HG02852 (cell line): ENCODE results near the gene HSPA1A.
"Not testable (repeated sequence)": the region's sequence is repeated elsewhere in the genome, so short reads cannot be mapped to it uniquely, and the experiment has no call there.

Experiments
- ATAC-seq: cut with Tn5 transposase; IDR thresholded peaks from one replicate; pipeline ENCODE4 v1.9.1; 2021; ENCODE audit warnings: mild to moderate bottlenecking, moderate library complexity; ENCODE audit not compliant: unreplicated experiment

Gene HSPA1A

GRCh38 chr6:31806470-31807272, 8.7 kb upstream of the HSPA1A start, which contains the start of gene LSM2:
Gene LSM2 (minus strand): TSS chr6:31806966. CDS start chr6:31806757, 209 bp downstream.
- peak; percentile 85 for ATAC-seq

GRCh38 chr6:31808599-31808998, 6.7 kb upstream of the HSPA1A start:
- not testable (repeated sequence) for ATAC-seq

DNA sequence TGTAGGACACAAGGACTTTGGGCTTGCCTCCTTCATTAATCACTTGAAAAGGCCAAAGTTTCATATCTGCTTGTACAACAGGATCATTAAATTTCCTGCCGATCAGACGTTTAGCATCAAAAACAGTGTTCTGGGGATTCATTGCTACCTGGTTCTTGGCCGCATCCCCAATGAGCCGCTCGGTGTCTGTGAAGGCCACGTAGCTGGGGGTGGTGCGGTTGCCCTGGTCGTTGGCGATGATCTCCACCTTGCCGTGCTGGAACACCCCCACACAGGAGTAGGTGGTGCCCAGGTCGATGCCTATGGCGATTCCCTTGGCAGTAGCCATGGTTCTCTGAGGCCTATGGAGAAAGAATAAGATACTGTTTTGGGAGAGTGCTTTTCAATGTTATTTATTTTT, 3.7 kb upstream of the HSPA1A start:
- ATAC-seq: no peak

- no peak for ATAC-seq
Measured at GRCh38 chr6:31813465-31813849, 1.9 kb upstream of the HSPA1A start.

DNA sequence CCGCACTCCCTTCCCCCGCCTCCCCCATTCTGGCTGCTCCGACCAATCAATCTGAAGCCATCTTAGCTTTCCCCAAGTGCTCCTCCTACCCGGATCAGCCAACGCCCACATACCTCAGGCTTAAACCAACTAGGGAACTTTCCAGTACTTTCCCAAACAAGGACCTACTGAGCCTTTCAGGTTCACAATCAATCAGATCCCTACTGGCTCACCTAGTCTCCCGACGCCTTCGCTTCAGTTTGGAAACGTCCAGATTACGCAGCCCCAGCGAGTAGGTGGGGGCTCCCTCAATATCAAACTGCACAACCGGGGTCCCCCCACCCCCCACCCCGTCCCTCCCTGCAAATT, 692 bp upstream of the HSPA1A start:
- no peak for ATAC-seq

DNA sequence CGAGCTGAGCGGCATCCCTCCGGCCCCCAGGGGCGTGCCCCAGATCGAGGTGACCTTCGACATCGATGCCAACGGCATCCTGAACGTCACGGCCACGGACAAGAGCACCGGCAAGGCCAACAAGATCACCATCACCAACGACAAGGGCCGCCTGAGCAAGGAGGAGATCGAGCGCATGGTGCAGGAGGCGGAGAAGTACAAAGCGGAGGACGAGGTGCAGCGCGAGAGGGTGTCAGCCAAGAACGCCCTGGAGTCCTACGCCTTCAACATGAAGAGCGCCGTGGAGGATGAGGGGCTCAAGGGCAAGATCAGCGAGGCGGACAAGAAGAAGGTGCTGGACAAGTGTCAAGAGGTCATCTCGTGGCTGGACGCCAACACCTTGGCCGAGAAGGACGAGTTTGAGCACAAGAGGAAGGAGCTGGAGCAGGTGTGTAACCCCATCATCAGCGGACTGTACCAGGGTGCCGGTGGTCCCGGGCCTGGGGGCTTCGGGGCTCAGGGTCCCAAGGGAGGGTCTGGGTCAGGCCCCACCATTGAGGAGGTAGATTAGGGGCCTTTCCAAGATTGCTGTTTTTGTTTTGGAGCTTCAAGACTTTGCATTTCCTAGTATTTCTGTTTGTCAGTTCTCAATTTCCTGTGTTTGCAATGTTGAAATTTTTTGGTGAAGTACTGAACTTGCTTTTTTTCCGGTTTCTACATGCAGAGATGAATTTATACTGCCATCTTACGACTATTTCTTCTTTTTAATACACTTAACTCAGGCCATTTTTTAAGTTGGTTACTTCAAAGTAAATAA, 2.0 kb downstream of the HSPA1A start:
- ATAC-seq: not testable (repeated sequence)

DNA sequence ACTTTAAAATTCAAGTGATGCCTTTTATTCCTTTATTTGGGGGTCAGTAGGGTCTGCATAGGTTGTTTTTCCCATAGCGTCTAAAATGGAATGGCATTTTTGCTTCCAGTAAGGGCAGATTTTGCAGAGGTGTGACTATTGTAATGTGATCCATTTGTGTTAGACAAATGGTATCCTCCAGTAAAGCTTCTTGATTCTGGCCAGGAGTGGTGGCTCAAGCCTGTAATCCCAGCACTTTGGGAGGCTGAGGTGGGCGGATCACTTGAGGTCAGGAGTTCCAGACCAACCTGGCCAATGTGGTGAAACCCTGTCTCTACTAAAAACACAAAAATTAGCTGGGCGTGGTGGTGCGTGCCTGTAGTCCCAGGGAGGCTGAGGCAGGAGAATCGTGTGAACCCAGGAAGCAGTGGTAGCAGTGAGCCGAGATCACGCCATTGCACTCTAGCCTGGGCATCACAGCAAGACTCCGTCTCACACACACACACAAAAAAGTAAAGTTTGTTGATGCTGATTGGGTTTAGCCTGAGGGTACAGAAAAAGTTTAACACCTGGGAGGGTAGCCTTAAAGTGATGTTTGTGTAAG, 2.7 kb downstream of the HSPA1A start:
- ATAC-seq: not testable (repeated sequence)

- ATAC-seq: no peak
Measured at GRCh38 chr6:31819871-31820299, 4.5 kb downstream of the HSPA1A start.

- ATAC-seq: not testable (repeated sequence)
Measured at GRCh38 chr6:31820399-31820798, 5.1 kb downstream of the HSPA1A start.

- ATAC-seq: peak; percentile 40
Measured at GRCh38 chr6:31821301-31822035, 6.1 kb downstream of the HSPA1A start.

- peak; percentile 34 for ATAC-seq
Measured at GRCh38 chr6:31822036-31822821, 6.9 kb downstream of the HSPA1A start.

DNA sequence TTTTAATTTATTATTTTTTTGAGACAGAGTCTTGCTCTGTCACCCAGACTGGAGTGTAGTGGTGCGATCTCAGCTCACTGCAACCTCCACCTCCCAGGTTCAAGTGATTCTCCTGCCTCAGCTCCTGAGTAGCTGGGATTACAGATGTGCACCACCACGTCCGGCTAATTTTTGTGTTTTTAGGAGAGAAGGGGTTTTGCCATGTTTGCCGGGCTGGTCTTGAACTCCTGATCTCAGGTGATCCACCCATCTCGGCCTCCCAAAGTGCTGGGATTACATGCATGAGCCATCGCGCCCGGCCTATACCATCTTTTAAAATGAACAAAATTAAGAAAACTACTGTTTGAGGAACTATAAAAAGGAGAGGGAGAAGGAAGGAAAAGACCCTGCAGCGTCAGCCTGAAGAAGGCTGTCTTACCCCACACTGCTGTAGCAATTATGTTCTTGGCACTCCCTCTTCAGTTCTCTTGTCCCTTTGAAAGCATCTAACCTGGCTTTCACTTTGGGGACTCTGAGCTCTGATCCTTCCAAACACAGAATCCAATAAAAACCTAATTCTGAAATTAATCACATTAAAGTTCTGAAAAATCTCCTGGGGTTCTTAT, 8.4 kb downstream of the HSPA1A start:
- not testable (repeated sequence) for ATAC-seq

- no peak for ATAC-seq
Measured at GRCh38 chr6:31825553-31825952, 10.2 kb downstream of the HSPA1A start.

- no peak for ATAC-seq
Measured at GRCh38 chr6:31826793-31827285, 11.5 kb downstream of the HSPA1A start.

GRCh38 chr6:31827286-31828079, 12.1 kb downstream of the HSPA1A start, which contains the start of gene HSPA1B:
Gene HSPA1B (plus strand): TSS chr6:31827738. CDS start chr6:31827951, 213 bp downstream.
- peak; percentile 70 for ATAC-seq

GRCh38 chr6:31829633-31830283, 14.4 kb downstream of the HSPA1A start:
- no peak for ATAC-seq

DNA sequence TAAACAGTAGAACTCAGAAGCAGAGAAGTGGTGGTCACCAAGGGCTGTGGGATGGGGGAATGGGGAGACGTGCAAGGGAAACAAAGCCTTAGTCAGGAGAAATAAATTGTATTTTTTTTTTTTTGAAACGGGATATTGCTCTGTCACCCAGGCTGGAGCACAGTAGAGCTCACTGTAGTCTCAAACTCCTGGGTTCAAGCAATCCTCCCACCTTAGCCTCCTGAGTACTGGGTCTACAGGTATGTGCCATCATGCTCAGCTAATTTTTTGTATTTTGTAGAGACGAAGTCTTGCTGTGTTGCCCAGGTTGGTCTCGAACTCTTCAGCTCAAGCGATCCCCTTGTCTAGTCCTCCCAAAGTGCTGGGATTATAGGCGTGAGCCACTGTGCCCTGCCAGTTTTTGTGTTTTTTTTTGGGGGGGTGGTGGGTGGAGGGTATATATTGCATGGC, 15.6 kb downstream of the HSPA1A start:
- ATAC-seq: no peak
